ENCODE data around the gene BAD. TPM values are rescaled to one million over a fixed set of nuclear protein-coding genes. Genes with fewer than 3 reads are reported as not detected.
"Not testable (repeated sequence)": the region's sequence is repeated elsewhere in the genome, so short reads cannot be mapped to it uniquely, and the experiment has no call there.

The BAD gene
- 57.5 TPM for polyA plus RNA-seq (2013, experiment 1 of 2; ENCODE audit: insufficient read length)
- polyA plus RNA-seq (2013, experiment 2 of 2; ENCODE audit: insufficient read length), result 54.8 TPM

GRCh38 chr11:64284048-64284961, at the start of gene BAD:
TSS of gene BAD (minus strand) at chr11:64284665. CDS start at chr11:64284368, 297 bp downstream.
- peak; percentile 92 for DNase-seq

GRCh38 chr11:64333556-64333955, 49.1 kb upstream of the BAD start:
- no peak for DNase-seq

- peak; percentile 84 for DNase-seq
Measured at GRCh38 chr11:64331569-64332371, 47.3 kb upstream of the BAD start.

GRCh38 chr11:64330888-64331287, 46.4 kb upstream of the BAD start:
- no peak for DNase-seq

GRCh38 chr11:64327993-64328392, 43.5 kb upstream of the BAD start:
- no peak for DNase-seq

GRCh38 chr11:64327375-64327774, 42.9 kb upstream of the BAD start:
- no peak for DNase-seq

- no peak for DNase-seq
Measured at GRCh38 chr11:64324692-64325469, 40.4 kb upstream of the BAD start.

- not testable (repeated sequence) for DNase-seq
Measured at GRCh38 chr11:64323984-64324383, 39.5 kb upstream of the BAD start.

GRCh38 chr11:64323373-64323772, 38.9 kb upstream of the BAD start:
- DNase-seq, result no peak

- DNase-seq, result no peak
Measured at GRCh38 chr11:64322925-64323260, 38.4 kb upstream of the BAD start.

- no peak for DNase-seq
Measured at GRCh38 chr11:64321533-64321932, 37.1 kb upstream of the BAD start.

- DNase-seq, result no peak
Measured at GRCh38 chr11:64321026-64321425, 36.6 kb upstream of the BAD start.

- no peak for DNase-seq
Measured at GRCh38 chr11:64320556-64320955, 36.1 kb upstream of the BAD start.

GRCh38 chr11:64318766-64319761, 34.6 kb upstream of the BAD start:
- DNase-seq, result no peak

- DNase-seq, result peak; percentile 97
Measured at GRCh38 chr11:64317961-64318765, 33.7 kb upstream of the BAD start, which contains the start of gene PRDX5. TSS of gene PRDX5 (plus strand) at chr11:64318121. CDS start at chr11:64318216, 95 bp downstream.

- DNase-seq, result peak; percentile 97
Measured at GRCh38 chr11:64317325-64317960, 33.0 kb upstream of the BAD start, which contains the start of gene TRMT112. TSS of gene TRMT112 (minus strand) at chr11:64317559. CDS start at chr11:64317526, 33 bp downstream.

- no peak for DNase-seq
Measured at GRCh38 chr11:64316672-64317324, 32.3 kb upstream of the BAD start.

- not testable (repeated sequence) for DNase-seq
Measured at GRCh38 chr11:64315667-64316526, 31.4 kb upstream of the BAD start.

Data from fibroblast of skin of scalp (primary cell).